HepG2 (cell line): ENCODE data around the gene PPCS. TPM values are rescaled to one million over a fixed set of nuclear protein-coding genes. Genes with fewer than 3 reads are reported as not detected.

Source experiments
- ADNP ChIP-seq: sonication (generic); formaldehyde crosslinking; IDR thresholded peaks from 2 replicates; pipeline ENCODE4 v1.4.0; 2020; ENCODE audit warnings: missing genetic modification reagents
- AGO2 ChIP-seq: fragments of 200-400 bp; formaldehyde crosslinking; optimal IDR thresholded peaks from 2 replicates; pipeline ENCODE3; 2017; ENCODE audit warnings: mild to moderate bottlenecking, low read depth, low read length, moderate library complexity
- ELF1 ChIP-seq: sonication (generic); formaldehyde crosslinking; IDR thresholded peaks from 2 replicates; pipeline ENCODE4 v1.4.0; 2020; ENCODE audit warnings: missing genetic modification reagents
- FLYWCH1 ChIP-seq: sonication (generic); formaldehyde crosslinking; IDR thresholded peaks from 2 replicates; pipeline ENCODE4 v1.8.1; 2023; ENCODE audit warnings: mild to moderate bottlenecking, missing genetic modification reagents
- HMGA1 ChIP-seq: sonication (generic); formaldehyde crosslinking; conservative IDR thresholded peaks from 2 replicates; pipeline ENCODE4 v1.4.0; 2020; ENCODE audit warnings: missing genetic modification reagents
- JDP2 ChIP-seq: sonication (generic); formaldehyde crosslinking; IDR thresholded peaks from 2 replicates; pipeline ENCODE4 v1.8.1; 2022; ENCODE audit warnings: missing genetic modification reagents, borderline replicate concordance
- KLF13 ChIP-seq: sonication (generic); formaldehyde crosslinking; IDR thresholded peaks from 2 replicates; pipeline ENCODE4 v1.4.0; 2020; ENCODE audit warnings: mild to moderate bottlenecking, missing genetic modification reagents
- NFATC3 ChIP-seq: sonication (generic); formaldehyde crosslinking; IDR thresholded peaks from 2 replicates; pipeline ENCODE4 v1.5.1; 2020; ENCODE audit warnings: mild to moderate bottlenecking, missing genetic modification reagents
- PCBP2 ChIP-seq: fragments of 200-400 bp; formaldehyde crosslinking; optimal IDR thresholded peaks from 2 replicates; pipeline ENCODE3; 2018; ENCODE audit warnings: low read length, low read depth; ENCODE audit not compliant: poor library complexity, severe bottlenecking
- PLRG1 ChIP-seq: fragments of 450-650 bp; conservative IDR thresholded peaks from 2 replicates; pipeline ENCODE4 v1.6.1; 2016
- RBFOX2 ChIP-seq: fragments of 200-400 bp; formaldehyde crosslinking; IDR thresholded peaks from 2 replicates; pipeline ENCODE4 v1.6.1; 2017; ENCODE audit warnings: low read depth, mild to moderate bottlenecking, low read length
- TCF7L2 ChIP-seq: IDR thresholded peaks from 2 replicates; pipeline ENCODE4 v1.6.1; 2011; ENCODE audit warnings: mild to moderate bottlenecking, low read depth, low read length, moderate library complexity
- TEAD2 ChIP-seq: sonication (generic); formaldehyde crosslinking; IDR thresholded peaks from 2 replicates; pipeline ENCODE4 v1.9.0; 2021; ENCODE audit warnings: missing genetic modification reagents
- TSC22D2 ChIP-seq: sonication (generic); formaldehyde crosslinking; IDR thresholded peaks from 2 replicates; pipeline ENCODE4 v1.5.1; 2020; ENCODE audit warnings: missing genetic modification reagents, mild to moderate bottlenecking, borderline replicate concordance
- ZKSCAN8 ChIP-seq: IDR thresholded peaks from 2 replicates; pipeline ENCODE4 v1.6.1; 2016; ENCODE audit warnings: borderline replicate concordance, missing genetic modification reagents, missing compliant biosample characterization
- ZNF160 ChIP-seq: sonication (generic); formaldehyde crosslinking; IDR thresholded peaks from 2 replicates; pipeline ENCODE4 v1.8.0; 2022; ENCODE audit warnings: mild to moderate bottlenecking, inconsistent platforms, missing genetic modification reagents
- ZNF251 ChIP-seq: sonication (generic); formaldehyde crosslinking; IDR thresholded peaks from 2 replicates; pipeline ENCODE4 v1.9.0; 2021; ENCODE audit warnings: mild to moderate bottlenecking, missing genetic modification reagents
- ZNF263 ChIP-seq: sonication (generic); formaldehyde crosslinking; IDR thresholded peaks from 2 replicates; pipeline ENCODE4 v1.4.0; 2020; ENCODE audit warnings: missing genetic modification reagents
- ZNF282 ChIP-seq: fragments of 450-650 bp; IDR thresholded peaks from 2 replicates; pipeline ENCODE4 v1.6.1; 2018; ENCODE audit not compliant: partially characterized antibody
- ZNF430 ChIP-seq: sonication (generic); formaldehyde crosslinking; IDR thresholded peaks from 2 replicates; pipeline ENCODE4 v1.9.0; 2021; ENCODE audit warnings: mild to moderate bottlenecking, missing genetic modification reagents
- ZNF468 ChIP-seq: sonication (generic); formaldehyde crosslinking; IDR thresholded peaks from 2 replicates; pipeline ENCODE4 v1.8.0; 2022; ENCODE audit warnings: mild to moderate bottlenecking, moderate library complexity, missing genetic modification reagents
- ZNF660 ChIP-seq: sonication (generic); formaldehyde crosslinking; IDR thresholded peaks from 2 replicates; pipeline ENCODE4 v1.5.1; 2020; ENCODE audit warnings: mild to moderate bottlenecking, low read depth, missing genetic modification reagents, borderline replicate concordance
- ZNF773 ChIP-seq: sonication (generic); formaldehyde crosslinking; IDR thresholded peaks from 2 replicates; pipeline ENCODE4 v1.4.0; 2020; ENCODE audit warnings: missing genetic modification reagents, borderline replicate concordance
- ZNF775 ChIP-seq: sonication (generic); formaldehyde crosslinking; IDR thresholded peaks from 2 replicates; pipeline ENCODE4 v1.4.0; 2020; ENCODE audit warnings: missing genetic modification reagents, mild to moderate bottlenecking, moderate library complexity, borderline replicate concordance
- polyA plus RNA-seq, 8 experiments: library from polyadenylated mRNA; depleted of rRNA in 3 of 8; stranded (reverse) in 7 of 8; unstranded in 1 of 8; fragments of >200 nt; fragmentation: Illumina TruSeq in 4 of 8; extraction: Trizol in 4 of 8; gene quantifications; 2 replicates each; pipeline versions ENCODE4 v1.2.1 to v1.2.3, GENCODE V29; 2011 to 2016; ENCODE audit warnings: low read depth in 4 of 8, missing spikeins in 1 of 8, mixed read lengths in 1 of 8; ENCODE audit not compliant: insufficient read depth in 1 of 8
- total RNA-seq, 5 experiments: library from RNA; depleted of rRNA; stranded (reverse); fragments of >200 nt; fragmentation: Illumina TruSeq; extraction: Trizol; gene quantifications; 2 replicates each; pipeline ENCODE4 v1.2.3, GENCODE V29; 2016; ENCODE audit warnings: low read depth in 1 of 5
- TF ChIP-seq, protein P1 (sequence below): sonication (generic); formaldehyde crosslinking; conservative IDR thresholded peaks from 2 replicates; pipeline ENCODE4 v1.4.0; 2020; ENCODE audit warnings: missing genetic modification reagents
- TF ChIP-seq, protein P2 (sequence below): sonication (generic); formaldehyde crosslinking; IDR thresholded peaks from 2 replicates; pipeline ENCODE4 v1.4.0; 2020; ENCODE audit warnings: mild to moderate bottlenecking, missing genetic modification reagents
- TF ChIP-seq, protein P3 (sequence below): sonication (generic); formaldehyde crosslinking; IDR thresholded peaks from 2 replicates; pipeline ENCODE4; 2020; ENCODE audit warnings: missing genetic modification reagents, mild to moderate bottlenecking, borderline replicate concordance

PPCS gene
- total and polyA plus RNA-seq, 2 of the 13 experiments (the other 11 are each of a cell fraction or from before 2014, with no cell fraction given): 13.4 to 38.9 TPM

DNA sequence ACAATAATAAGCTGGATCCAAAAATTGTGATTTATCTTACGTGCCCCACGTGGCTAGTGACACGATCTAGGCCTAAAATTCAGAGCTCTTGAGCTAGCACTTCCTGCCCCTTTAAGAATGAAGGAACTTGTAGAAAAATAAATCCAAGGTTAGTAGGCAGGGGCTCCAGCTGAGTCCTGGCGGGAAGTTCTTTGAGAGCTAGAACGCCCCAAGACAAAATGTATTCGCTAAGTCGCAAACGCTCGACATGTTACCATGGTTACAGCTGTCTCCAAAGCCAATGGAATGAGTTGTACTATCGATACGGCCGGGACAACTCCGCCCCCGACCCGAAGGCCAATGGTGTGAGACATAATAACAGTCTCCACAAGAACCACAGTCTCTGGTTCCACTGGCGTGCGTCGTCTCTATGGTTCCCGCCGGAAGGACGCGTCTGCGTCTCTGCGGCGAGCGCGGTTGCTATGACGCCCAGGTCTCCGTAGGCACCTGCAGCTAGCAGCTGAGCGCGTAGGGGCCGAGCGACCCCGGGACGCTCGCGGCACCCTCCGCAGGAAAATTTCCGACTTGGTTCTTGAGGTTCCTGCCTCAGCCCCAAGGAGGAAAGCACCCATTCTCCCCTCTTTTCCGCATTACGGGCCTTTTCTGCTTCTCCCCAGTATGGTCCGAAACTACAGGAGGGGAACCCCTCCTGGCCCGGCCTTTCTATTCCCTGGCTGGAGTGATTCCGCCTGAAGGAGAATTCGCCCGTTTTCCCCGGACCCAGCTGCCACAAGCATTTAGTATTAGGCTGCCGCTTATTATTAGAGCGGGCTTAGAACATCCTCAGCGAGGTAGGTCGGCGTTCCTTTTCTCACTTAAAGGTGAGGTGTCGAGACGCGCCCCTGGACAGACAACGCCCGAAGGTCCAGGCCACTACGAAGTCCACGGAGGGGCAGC is 6.8 kb downstream of the PPCS start, which contains the start of gene CCDC30 (continued):
- TF ChIP-seq NFATC3 (no peak), TCF7L2 (no peak), RBFOX2 (peak; percentile 48; the same call in 1 of the 2 replicates), KLF13 (no peak), ZNF773 (no peak), PLRG1 (no peak), ADNP (CRISPR knock-in tag) (no peak), ZNF263 (no peak), ZNF282 (no peak), PCBP2 (no peak), ZNF430 (no peak), ZNF468 (CRISPR knock-in tag) (no peak), AGO2 (peak; percentile 83), TSC22D2 (CRISPR knock-in tag) (no peak), HMGA1 (CRISPR knock-in tag) (no peak), FLYWCH1 (CRISPR knock-in tag) (no peak), ZNF160 (CRISPR knock-in tag) (no peak), TEAD2 (CRISPR knock-in tag) (no peak), ZKSCAN8 (CRISPR knock-in tag) (no peak), ZNF775 (CRISPR knock-in tag) (no peak), JDP2 (CRISPR knock-in tag) (no peak), ZNF251 (CRISPR knock-in tag) (no peak), ZNF660 (CRISPR knock-in tag) (no peak), ELF1 (peak; percentile 37; the same call in 1 of the 2 replicates)
- TF ChIP-seq, protein P1, sequence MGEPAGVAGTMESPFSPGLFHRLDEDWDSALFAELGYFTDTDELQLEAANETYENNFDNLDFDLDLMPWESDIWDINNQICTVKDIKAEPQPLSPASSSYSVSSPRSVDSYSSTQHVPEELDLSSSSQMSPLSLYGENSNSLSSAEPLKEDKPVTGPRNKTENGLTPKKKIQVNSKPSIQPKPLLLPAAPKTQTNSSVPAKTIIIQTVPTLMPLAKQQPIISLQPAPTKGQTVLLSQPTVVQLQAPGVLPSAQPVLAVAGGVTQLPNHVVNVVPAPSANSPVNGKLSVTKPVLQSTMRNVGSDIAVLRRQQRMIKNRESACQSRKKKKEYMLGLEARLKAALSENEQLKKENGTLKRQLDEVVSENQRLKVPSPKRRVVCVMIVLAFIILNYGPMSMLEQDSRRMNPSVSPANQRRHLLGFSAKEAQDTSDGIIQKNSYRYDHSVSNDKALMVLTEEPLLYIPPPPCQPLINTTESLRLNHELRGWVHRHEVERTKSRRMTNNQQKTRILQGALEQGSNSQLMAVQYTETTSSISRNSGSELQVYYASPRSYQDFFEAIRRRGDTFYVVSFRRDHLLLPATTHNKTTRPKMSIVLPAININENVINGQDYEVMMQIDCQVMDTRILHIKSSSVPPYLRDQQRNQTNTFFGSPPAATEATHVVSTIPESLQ: no peak
- TF ChIP-seq, protein P2, sequence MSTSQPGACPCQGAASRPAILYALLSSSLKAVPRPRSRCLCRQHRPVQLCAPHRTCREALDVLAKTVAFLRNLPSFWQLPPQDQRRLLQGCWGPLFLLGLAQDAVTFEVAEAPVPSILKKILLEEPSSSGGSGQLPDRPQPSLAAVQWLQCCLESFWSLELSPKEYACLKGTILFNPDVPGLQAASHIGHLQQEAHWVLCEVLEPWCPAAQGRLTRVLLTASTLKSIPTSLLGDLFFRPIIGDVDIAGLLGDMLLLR (CRISPR knock-in tag): no peak
- TF ChIP-seq, protein P3, sequence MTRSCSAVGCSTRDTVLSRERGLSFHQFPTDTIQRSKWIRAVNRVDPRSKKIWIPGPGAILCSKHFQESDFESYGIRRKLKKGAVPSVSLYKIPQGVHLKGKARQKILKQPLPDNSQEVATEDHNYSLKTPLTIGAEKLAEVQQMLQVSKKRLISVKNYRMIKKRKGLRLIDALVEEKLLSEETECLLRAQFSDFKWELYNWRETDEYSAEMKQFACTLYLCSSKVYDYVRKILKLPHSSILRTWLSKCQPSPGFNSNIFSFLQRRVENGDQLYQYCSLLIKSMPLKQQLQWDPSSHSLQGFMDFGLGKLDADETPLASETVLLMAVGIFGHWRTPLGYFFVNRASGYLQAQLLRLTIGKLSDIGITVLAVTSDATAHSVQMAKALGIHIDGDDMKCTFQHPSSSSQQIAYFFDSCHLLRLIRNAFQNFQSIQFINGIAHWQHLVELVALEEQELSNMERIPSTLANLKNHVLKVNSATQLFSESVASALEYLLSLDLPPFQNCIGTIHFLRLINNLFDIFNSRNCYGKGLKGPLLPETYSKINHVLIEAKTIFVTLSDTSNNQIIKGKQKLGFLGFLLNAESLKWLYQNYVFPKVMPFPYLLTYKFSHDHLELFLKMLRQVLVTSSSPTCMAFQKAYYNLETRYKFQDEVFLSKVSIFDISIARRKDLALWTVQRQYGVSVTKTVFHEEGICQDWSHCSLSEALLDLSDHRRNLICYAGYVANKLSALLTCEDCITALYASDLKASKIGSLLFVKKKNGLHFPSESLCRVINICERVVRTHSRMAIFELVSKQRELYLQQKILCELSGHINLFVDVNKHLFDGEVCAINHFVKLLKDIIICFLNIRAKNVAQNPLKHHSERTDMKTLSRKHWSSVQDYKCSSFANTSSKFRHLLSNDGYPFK (CRISPR knock-in tag): peak; percentile 61; the same call in 1 of the 2 replicates
